NCI-H1105 treated with DMSO at 0.1 percent for 48 hours (cell line): Measurements from ENCODE around the gene SIMC1.

Experiments
- DNase-seq: peaks from one replicate; lab custom pipeline; 2025; lab: John Stamatoyannopoulos, UW

The SIMC1 gene

GRCh38 chr5:176389135-176390123 is 151.2 kb downstream of the SIMC1 start:
- DNase-seq: no peak

- no peak for DNase-seq
Observed at GRCh38 chr5:176391479-176391878, 153.3 kb downstream of the SIMC1 start.

GRCh38 chr5:176391999-176392398 is 153.8 kb downstream of the SIMC1 start:
- no peak for DNase-seq

DNA sequence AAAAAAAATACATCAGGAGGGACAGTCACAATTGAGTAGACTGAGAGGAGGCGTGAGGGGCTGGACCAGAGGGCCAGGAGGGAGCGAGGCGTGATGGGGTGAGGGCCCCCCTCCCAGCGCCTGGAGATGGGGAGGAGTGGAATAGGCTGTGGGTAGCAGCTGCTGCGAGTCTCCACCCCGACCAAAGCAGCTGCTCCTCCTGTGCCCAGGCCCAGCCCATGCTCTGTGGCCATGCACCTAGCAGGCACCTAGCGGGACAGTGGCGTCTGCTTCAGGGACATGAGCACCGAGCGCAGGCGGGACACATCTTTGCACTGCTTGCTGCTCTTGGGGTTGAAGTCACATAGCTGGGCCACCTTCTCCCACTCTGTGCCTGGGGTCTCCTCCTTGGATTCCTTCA is 154.3 kb downstream of the SIMC1 start:
- DNase-seq: no peak

DNA sequence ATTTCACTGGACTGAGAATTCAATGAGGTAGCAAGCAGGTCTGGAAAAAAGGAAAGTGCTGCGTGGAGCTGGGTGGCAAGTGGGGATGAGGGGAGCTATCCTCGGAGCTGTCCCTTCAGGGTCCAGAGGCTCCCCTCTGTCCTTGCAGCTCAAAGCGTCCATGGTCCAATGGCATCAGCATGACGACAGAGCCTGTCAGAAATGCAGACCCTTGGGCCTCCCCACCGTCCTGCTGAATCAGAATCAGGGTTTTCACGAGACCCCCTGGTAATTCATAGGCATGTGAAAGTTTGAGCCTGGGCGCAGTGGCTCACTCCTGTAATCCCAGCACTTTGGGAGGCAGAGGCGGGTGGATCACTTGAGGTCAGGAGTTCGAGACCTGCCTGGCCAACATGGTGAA is 155.9 kb downstream of the SIMC1 start:
- DNase-seq: no peak

DNA sequence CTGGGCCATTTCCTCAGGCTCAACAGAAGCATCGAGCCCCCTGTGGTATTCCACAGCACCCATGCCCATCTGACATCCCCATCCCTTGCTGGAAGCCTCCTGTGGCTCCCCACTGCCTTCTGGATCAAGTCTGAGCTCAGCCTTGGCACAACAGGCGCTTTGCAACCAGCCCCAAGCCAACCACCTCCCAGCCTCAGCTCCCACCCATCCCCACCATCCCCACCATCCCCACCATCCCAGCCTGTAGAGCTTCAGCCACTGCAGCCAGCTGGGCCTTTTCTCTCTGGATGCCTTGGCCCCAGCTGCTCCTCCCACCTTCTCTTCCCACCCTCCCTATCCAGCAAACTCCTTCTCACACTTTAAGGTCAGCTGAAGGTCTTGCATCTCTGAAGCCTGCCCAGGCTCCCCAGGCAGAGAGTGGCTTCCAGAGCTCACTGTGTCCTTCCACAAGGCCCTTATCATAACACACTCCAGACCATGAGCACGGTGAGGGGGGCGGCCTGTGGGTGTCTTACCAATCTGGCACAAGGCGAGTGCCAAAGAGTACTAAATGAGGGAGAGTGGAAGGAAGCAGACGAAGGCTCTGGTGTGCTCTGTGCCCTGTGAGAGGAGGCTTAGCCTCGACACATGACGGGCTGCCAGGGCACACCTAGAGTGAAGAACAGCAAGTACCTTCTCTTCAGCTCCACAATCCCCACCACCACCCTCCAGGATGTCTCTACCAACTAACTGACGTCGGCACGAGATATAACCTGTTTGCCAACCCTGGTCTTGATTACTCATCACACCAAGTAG is 156.9 kb downstream of the SIMC1 start:
- DNase-seq: no peak
